SK-N-SH (cell line): ENCODE data around the gene NDUFS2. TPM values are rescaled to one million over a fixed set of nuclear protein-coding genes. Genes with fewer than 3 reads are reported as not detected.

Source experiments
- CTCF ChIA-PET: fragments of 300-600, 350-600 bp; formaldehyde crosslinking; extraction: SDS; loops from one replicate; lab custom pipeline; 2021; lab: Yijun Ruan, JAX
- POLR2A ChIA-PET: fragments of 350-600 bp; sonication (Branson Sonifier 250); formaldehyde crosslinking; extraction: SDS; loops from one replicate; lab custom pipeline; 2020; ENCODE audit warnings: antibody characterized with exemption, inconsistent platforms; lab: Yijun Ruan, JAX
- DNase-seq: peaks from one replicate; pipeline ENCODE4 v3.0.0; 2012
- H2AFZ ChIP-seq: fragments of 200-600 bp; sonication (generic); 2 replicates; pipeline ENCODE4 v1.8.1; 2016; ENCODE audit warnings: antibody characterized with exemption, mild to moderate bottlenecking, low read depth
- H3F3A ChIP-seq: fragments of 200-600 bp; sonication (generic); replicated peaks from 2 replicates; pipeline ENCODE3; 2016; ENCODE audit warnings: antibody characterized with exemption, mild to moderate bottlenecking; ENCODE audit not compliant: insufficient read depth
- H3K27ac ChIP-seq, 2 experiments: fragments of 200-500 bp in 1 of 2; fragments of 200-600 bp in 1 of 2; sonication (Bioruptor generic) in 1 of 2; sonication (generic), shearing (Covaris generic) in 1 of 2; 2 replicates each; pipeline versions ENCODE4 v1.5.1 to v1.6.1; 2014 to 2016; ENCODE audit warnings: low read depth in 2 of 2, inconsistent platforms in 1 of 2, low read length in 1 of 2, mild to moderate bottlenecking in 1 of 2, mixed read lengths in 1 of 2
- H3K27me3 ChIP-seq: fragments of 200-600 bp; sonication (generic), shearing (Covaris generic); 2 replicates; pipeline ENCODE4 v1.6.1; 2016; ENCODE audit warnings: mixed run types; ENCODE audit not compliant: insufficient read depth
- H3K36me3 ChIP-seq, 2 experiments: fragments of 200-500 bp in 1 of 2; fragments of 200-600 bp in 1 of 2; sonication (Bioruptor generic) in 1 of 2; sonication (generic) in 1 of 2; replicated peaks in 1 of 2; 2 replicates each; pipeline versions ENCODE3 to v1.5.1; 2014 to 2016; ENCODE audit warnings: low read length in 1 of 2, mild to moderate bottlenecking in 1 of 2; ENCODE audit not compliant: insufficient read depth in 2 of 2, control insufficient read depth in 1 of 2
- H3K4me1 ChIP-seq, 2 experiments: fragments of 200-500 bp in 1 of 2; fragments of 200-600 bp in 1 of 2; sonication (Bioruptor generic) in 1 of 2; sonication (generic), shearing (Covaris generic) in 1 of 2; 2 replicates each; pipeline versions ENCODE4 v1.5.1 to v1.6.1; 2014 to 2016; ENCODE audit warnings: low read depth in 1 of 2, low read length in 1 of 2, mixed run types in 1 of 2; ENCODE audit not compliant: insufficient read depth in 2 of 2, control insufficient read depth in 1 of 2
- H3K4me2 ChIP-seq: fragments of 200-600 bp; sonication (generic), shearing (Covaris generic); 2 replicates; pipeline ENCODE4 v1.6.1; 2017; ENCODE audit warnings: mixed run types
- H3K4me3 ChIP-seq, 2 experiments: fragments of 200-500 bp in 1 of 2; fragments of 200-600 bp in 1 of 2; sonication (Bioruptor generic) in 1 of 2; sonication (generic), shearing (Covaris generic) in 1 of 2; 2 replicates each; pipeline versions ENCODE4 v1.5.1 to v1.8.1; 2014 to 2016; ENCODE audit warnings: low read depth in 2 of 2, inconsistent platforms in 1 of 2, low read length in 1 of 2, mild to moderate bottlenecking in 1 of 2, mixed read lengths in 1 of 2, moderate library complexity in 1 of 2
- H3K79me2 ChIP-seq: fragments of 200-600 bp; sonication (generic); 2 replicates; pipeline ENCODE4 v1.8.1; 2017; ENCODE audit warnings: mild to moderate bottlenecking; ENCODE audit not compliant: insufficient read depth
- H3K9ac ChIP-seq: fragments of 200-600 bp; sonication (generic); 2 replicates; pipeline ENCODE4 v1.6.1; 2017; ENCODE audit warnings: mixed run types
- H3K9me2 ChIP-seq: fragments of 200-600 bp; sonication (generic); 2 replicates; pipeline ENCODE4 v1.6.1; 2017; ENCODE audit warnings: mixed run types
- H3K9me3 ChIP-seq: fragments of 200-600 bp; sonication (generic); 2 replicates; pipeline ENCODE4 v1.6.1; 2017; ENCODE audit warnings: mixed run types, mild to moderate bottlenecking, moderate library complexity
- H4K20me1 ChIP-seq: fragments of 200-600 bp; sonication (generic); 2 replicates; pipeline ENCODE4 v1.6.1; 2017; ENCODE audit warnings: mild to moderate bottlenecking, mixed run types; ENCODE audit not compliant: insufficient read depth
- ELF1 ChIP-seq: IDR thresholded peaks from 2 replicates; pipeline ENCODE4 v1.4.0; 2012
- EZH2phosphoT487 ChIP-seq: fragments of 200-600 bp; sonication (generic); IDR thresholded peaks from 2 replicates; pipeline ENCODE4 v1.6.1; 2017; ENCODE audit warnings: low read depth, mixed run types, mild to moderate bottlenecking, antibody characterized with exemption, moderate library complexity, borderline replicate concordance
- FOXJ3 ChIP-seq: sonication (generic); formaldehyde crosslinking; IDR thresholded peaks from 2 replicates; pipeline ENCODE4 v1.5.1; 2020; ENCODE audit warnings: mild to moderate bottlenecking, missing genetic modification reagents
- FOXM1 ChIP-seq: IDR thresholded peaks from 2 replicates; pipeline ENCODE4 v1.4.0; 2012; ENCODE audit warnings: low read depth, mild to moderate bottlenecking
- GABPA ChIP-seq: IDR thresholded peaks from 2 replicates; pipeline ENCODE4 v1.4.0; 2012; ENCODE audit warnings: low read depth, mild to moderate bottlenecking
- GATA2 ChIP-seq: sonication (generic); formaldehyde crosslinking; IDR thresholded peaks from 2 replicates; pipeline ENCODE4 v1.5.0; 2020; ENCODE audit warnings: mild to moderate bottlenecking, missing genetic modification reagents
- JUND ChIP-seq: IDR thresholded peaks from 2 replicates; pipeline ENCODE4 v1.4.0; 2012
- MXI1 ChIP-seq: IDR thresholded peaks from 2 replicates; pipeline ENCODE4 v1.6.1; 2012; ENCODE audit warnings: mild to moderate bottlenecking, low read depth, low read length, improper control_type of control experiment
- NRF1 ChIP-seq: IDR thresholded peaks from 2 replicates; pipeline ENCODE4 v1.6.1; 2012; ENCODE audit warnings: low read depth, mild to moderate bottlenecking, low read length
- POLR2AphosphoS5 ChIP-seq: IDR thresholded peaks from 2 replicates; pipeline ENCODE4 v1.6.1; 2012; ENCODE audit warnings: low read depth, low read length
- RAD21 ChIP-seq: IDR thresholded peaks from 2 replicates; pipeline ENCODE4 v1.6.1; 2012; ENCODE audit warnings: mild to moderate bottlenecking, low read length
- RFX5 ChIP-seq: IDR thresholded peaks from 2 replicates; pipeline ENCODE4 v1.6.1; 2012; ENCODE audit warnings: mild to moderate bottlenecking, improper control_type of control experiment, low read length
- RXRA ChIP-seq: IDR thresholded peaks from 2 replicates; pipeline ENCODE4 v1.4.0; 2012; ENCODE audit warnings: low read depth, mild to moderate bottlenecking, borderline replicate concordance
- TAF1 ChIP-seq: IDR thresholded peaks from 2 replicates; pipeline ENCODE4 v1.6.1; 2012; ENCODE audit warnings: low read depth, mild to moderate bottlenecking, low read length, moderate library complexity, borderline replicate concordance
- TCF12 ChIP-seq: IDR thresholded peaks from 2 replicates; pipeline ENCODE4 v1.4.0; 2012
- WGBS: methylation state at CpG from one replicate; pipeline ENCODE4 v1.1.6; 2017; ENCODE audit warnings: low lambda C conversion rate; 5-methylcytosine and 5-hydroxymethylcytosine counted together
- polyA plus RNA-seq, 3 experiments: library from polyadenylated mRNA; depleted of rRNA; stranded (reverse); fragments of >200 nt; gene quantifications; 2 replicates each; pipeline ENCODE4 v1.2.3, GENCODE V29; 2012
- TF ChIP-seq, protein P1 (sequence below): IDR thresholded peaks from 2 replicates; pipeline ENCODE4 v1.4.0; 2012; ENCODE audit warnings: low read depth, borderline replicate concordance
- TF ChIP-seq, protein P2 (sequence below): fragments of 150-350 bp; IDR thresholded peaks from 2 replicates; pipeline ENCODE4 v1.6.1; 2016; ENCODE audit warnings: mild to moderate bottlenecking, low read depth, low read length
- TF ChIP-seq, protein P3 (sequence below): IDR thresholded peaks from 2 replicates; pipeline ENCODE4; 2012
- TF ChIP-seq, protein P4 (sequence below): fragments of 200-600 bp; sonication (generic); IDR thresholded peaks from 2 replicates; pipeline ENCODE4 v1.6.1; 2017; ENCODE audit warnings: antibody characterized with exemption, mild to moderate bottlenecking, moderate library complexity
- TF ChIP-seq, protein P5 (sequence below): IDR thresholded peaks from 2 replicates; pipeline ENCODE4 v1.4.0; 2012; ENCODE audit warnings: low read depth, borderline replicate concordance
- TF ChIP-seq, protein P6 (sequence below): fragments of 150-350 bp; IDR thresholded peaks from 2 replicates; pipeline ENCODE4 v1.6.1; 2017; ENCODE audit warnings: antibody characterized with exemption, low read length, low read depth, borderline replicate concordance
- TF ChIP-seq, protein P7 (sequence below): IDR thresholded peaks from 2 replicates; pipeline ENCODE4 v1.4.0; 2012; ENCODE audit warnings: low read depth

NDUFS2 gene
- polyA plus RNA-seq, 1 of the 3 experiments (the other 2 are of a cell fraction), result 203 TPM

DNA sequence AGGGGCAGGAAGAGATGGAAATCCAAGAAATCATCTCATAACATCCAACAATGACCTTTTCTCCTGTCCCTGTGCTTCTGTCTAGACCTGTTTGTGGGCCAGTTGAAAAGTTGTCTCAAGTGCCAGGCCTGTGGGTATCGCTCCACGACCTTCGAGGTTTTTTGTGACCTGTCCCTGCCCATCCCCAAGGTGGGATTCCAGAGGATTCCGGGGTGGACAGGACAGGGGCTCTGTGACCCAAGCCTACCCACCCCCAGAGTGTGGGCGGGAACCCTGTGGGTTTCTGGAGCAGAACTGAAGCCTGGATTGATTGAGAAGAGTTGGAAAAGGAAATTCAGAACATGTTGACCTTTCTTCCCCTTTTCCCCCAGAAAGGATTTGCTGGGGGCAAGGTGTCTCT, 38.4 kb upstream of the NDUFS2 start (continued):
- TF ChIP-seq MXI1 (no peak), TCF12 (no peak), JUND (no peak), TAF1 (no peak), NRF1 (no peak), FOXJ3 (CRISPR knock-in tag) (no peak)

DNA sequence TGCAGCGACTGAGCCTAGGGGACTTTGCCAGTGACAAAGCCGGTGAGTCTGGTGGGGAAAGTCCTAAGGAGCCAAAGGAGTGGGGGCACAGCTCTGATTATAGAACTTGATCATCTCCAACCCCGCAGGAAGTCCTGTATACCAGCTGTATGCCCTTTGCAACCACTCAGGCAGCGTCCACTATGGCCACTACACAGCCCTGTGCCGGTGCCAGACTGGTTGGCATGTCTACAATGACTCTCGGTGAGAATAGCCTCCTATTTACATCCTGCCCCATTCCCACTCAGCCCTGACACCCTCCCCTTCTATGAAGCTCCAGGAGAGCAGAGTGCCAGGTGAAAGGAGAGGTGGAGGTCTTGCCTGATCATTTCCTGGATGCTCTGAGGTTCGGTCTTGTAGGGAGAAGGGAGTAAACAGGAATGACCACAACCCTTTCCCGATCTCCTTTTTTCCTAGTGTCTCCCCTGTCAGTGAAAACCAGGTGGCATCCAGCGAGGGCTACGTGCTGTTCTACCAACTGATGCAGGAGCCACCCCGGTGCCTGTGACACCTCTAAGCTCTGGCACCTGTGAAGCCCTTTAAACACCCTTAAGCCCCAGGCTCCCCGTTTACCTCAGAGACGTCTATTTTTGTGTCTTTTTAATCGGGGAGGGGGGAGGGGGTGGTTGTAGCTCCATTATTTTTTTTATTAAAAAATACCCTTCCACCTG, 37.1 kb upstream of the NDUFS2 start:
- peaks cover 12 to 55% of the 10 kb centered on the region in 2 experiments for H3K36me3 ChIP-seq
- no peaks in the 10 kb centered on the region for H3K9me3 ChIP-seq
- H3F3A ChIP-seq, result peaks cover 14% of the 10 kb centered on the region
- peaks cover 17% of the 10 kb centered on the region for H3K79me2 ChIP-seq
- H3K27me3 ChIP-seq, result no peaks in the 10 kb centered on the region
- H3K4me3 ChIP-seq, result peak overlapping the region; percentile 80 to 90
- no peak for DNase-seq
- H3K4me1 ChIP-seq, result peaks cover 0 to 35% of the 10 kb centered on the region in 2 experiments; a peak in 2 of 4 replicates
- CTCF ChIA-PET, result interaction anchor here (0.7 to 2.9 kb wide), 15 partner anchors 8 to 224 kb away, joined by 3 to 29 read pairs (median 6); partner anchors contain the start of genes B4GALT3, DEDD, KLHDC9 and NDUFS2
- H2AFZ ChIP-seq, result no peak overlapping the region
- peak overlapping the region; percentile 98 for H3K4me2 ChIP-seq
- no peak for TF ChIP-seq RXRA
- no peak for TF ChIP-seq ELF1
- TF ChIP-seq, protein P1, sequence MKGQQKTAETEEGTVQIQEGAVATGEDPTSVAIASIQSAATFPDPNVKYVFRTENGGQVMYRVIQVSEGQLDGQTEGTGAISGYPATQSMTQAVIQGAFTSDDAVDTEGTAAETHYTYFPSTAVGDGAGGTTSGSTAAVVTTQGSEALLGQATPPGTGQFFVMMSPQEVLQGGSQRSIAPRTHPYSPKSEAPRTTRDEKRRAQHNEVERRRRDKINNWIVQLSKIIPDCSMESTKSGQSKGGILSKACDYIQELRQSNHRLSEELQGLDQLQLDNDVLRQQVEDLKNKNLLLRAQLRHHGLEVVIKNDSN, result no peak
- TF ChIP-seq, protein P2, sequence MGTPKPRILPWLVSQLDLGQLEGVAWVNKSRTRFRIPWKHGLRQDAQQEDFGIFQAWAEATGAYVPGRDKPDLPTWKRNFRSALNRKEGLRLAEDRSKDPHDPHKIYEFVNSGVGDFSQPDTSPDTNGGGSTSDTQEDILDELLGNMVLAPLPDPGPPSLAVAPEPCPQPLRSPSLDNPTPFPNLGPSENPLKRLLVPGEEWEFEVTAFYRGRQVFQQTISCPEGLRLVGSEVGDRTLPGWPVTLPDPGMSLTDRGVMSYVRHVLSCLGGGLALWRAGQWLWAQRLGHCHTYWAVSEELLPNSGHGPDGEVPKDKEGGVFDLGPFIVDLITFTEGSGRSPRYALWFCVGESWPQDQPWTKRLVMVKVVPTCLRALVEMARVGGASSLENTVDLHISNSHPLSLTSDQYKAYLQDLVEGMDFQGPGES, result no peak
- TF ChIP-seq GABPA, result no peak
- TF ChIP-seq, protein P3, sequence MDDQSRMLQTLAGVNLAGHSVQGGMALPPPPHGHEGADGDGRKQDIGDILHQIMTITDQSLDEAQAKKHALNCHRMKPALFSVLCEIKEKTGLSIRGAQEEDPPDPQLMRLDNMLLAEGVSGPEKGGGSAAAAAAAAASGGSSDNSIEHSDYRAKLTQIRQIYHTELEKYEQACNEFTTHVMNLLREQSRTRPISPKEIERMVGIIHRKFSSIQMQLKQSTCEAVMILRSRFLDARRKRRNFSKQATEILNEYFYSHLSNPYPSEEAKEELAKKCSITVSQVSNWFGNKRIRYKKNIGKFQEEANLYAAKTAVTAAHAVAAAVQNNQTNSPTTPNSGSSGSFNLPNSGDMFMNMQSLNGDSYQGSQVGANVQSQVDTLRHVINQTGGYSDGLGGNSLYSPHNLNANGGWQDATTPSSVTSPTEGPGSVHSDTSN, result no peak
- TF ChIP-seq EZH2phosphoT487, result no peak
- no peak for TF ChIP-seq TCF12
- TF ChIP-seq, protein P4, sequence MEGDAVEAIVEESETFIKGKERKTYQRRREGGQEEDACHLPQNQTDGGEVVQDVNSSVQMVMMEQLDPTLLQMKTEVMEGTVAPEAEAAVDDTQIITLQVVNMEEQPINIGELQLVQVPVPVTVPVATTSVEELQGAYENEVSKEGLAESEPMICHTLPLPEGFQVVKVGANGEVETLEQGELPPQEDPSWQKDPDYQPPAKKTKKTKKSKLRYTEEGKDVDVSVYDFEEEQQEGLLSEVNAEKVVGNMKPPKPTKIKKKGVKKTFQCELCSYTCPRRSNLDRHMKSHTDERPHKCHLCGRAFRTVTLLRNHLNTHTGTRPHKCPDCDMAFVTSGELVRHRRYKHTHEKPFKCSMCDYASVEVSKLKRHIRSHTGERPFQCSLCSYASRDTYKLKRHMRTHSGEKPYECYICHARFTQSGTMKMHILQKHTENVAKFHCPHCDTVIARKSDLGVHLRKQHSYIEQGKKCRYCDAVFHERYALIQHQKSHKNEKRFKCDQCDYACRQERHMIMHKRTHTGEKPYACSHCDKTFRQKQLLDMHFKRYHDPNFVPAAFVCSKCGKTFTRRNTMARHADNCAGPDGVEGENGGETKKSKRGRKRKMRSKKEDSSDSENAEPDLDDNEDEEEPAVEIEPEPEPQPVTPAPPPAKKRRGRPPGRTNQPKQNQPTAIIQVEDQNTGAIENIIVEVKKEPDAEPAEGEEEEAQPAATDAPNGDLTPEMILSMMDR, result no peak
- TF ChIP-seq RAD21, result no peak
- no peak for TF ChIP-seq MXI1
- no peak for TF ChIP-seq GATA2 (CRISPR knock-in tag)
- TF ChIP-seq, protein P5, sequence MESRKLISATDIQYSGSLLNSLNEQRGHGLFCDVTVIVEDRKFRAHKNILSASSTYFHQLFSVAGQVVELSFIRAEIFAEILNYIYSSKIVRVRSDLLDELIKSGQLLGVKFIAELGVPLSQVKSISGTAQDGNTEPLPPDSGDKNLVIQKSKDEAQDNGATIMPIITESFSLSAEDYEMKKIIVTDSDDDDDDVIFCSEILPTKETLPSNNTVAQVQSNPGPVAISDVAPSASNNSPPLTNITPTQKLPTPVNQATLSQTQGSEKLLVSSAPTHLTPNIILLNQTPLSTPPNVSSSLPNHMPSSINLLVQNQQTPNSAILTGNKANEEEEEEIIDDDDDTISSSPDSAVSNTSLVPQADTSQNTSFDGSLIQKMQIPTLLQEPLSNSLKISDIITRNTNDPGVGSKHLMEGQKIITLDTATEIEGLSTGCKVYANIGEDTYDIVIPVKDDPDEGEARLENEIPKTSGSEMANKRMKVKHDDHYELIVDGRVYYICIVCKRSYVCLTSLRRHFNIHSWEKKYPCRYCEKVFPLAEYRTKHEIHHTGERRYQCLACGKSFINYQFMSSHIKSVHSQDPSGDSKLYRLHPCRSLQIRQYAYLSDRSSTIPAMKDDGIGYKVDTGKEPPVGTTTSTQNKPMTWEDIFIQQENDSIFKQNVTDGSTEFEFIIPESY, result no peak
- TF ChIP-seq POLR2AphosphoS5, result no peak
- no peak for TF ChIP-seq FOXJ3 (CRISPR knock-in tag)
- TF ChIP-seq, protein P6, sequence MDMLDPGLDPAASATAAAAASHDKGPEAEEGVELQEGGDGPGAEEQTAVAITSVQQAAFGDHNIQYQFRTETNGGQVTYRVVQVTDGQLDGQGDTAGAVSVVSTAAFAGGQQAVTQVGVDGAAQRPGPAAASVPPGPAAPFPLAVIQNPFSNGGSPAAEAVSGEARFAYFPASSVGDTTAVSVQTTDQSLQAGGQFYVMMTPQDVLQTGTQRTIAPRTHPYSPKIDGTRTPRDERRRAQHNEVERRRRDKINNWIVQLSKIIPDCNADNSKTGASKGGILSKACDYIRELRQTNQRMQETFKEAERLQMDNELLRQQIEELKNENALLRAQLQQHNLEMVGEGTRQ, result no peak
- no peak for TF ChIP-seq FOXM1
- no peak for TF ChIP-seq RFX5
- TF ChIP-seq, protein P7, sequence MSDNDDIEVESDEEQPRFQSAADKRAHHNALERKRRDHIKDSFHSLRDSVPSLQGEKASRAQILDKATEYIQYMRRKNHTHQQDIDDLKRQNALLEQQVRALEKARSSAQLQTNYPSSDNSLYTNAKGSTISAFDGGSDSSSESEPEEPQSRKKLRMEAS, result no peak
- H4K20me1 ChIP-seq, result no peaks in the 10 kb centered on the region
- WGBS, result 73% methylated on average over 14 of the region's 14 CpGs
- peak overlapping the region; percentile 84 to 88 for H3K27ac ChIP-seq
- peak overlapping the region; percentile 76 for H3K9ac ChIP-seq
- POLR2A ChIA-PET, result interaction anchor here (0.9 to 1.6 kb wide), 5 partner anchors 11 to 47 kb away, joined by 5 to 11 read pairs (median 9); partner anchors contain the start of genes B4GALT3, DEDD, NIT1 and PFDN2
- no peaks in the 10 kb centered on the region for H3K9me2 ChIP-seq
